OCI-LY1 (cell line): Measurements from ENCODE around the gene AGER.
A peak's percentile ranks its signal among the peaks of the same experiment; 100 is the strongest.

Experiments used
- H2AFZ ChIP-seq: fragments of 200-600 bp; sonication (generic), shearing (Covaris generic); 2 replicates; pipeline ENCODE4 v1.6.0; 2014; ENCODE audit warnings: antibody characterized with exemption, mild to moderate bottlenecking, low read length
- H3F3A ChIP-seq: fragments of 200-600 bp; sonication (generic), shearing (Covaris generic); 2 replicates; pipeline ENCODE4 v1.6.0; 2014; ENCODE audit warnings: mild to moderate bottlenecking, antibody characterized with exemption, low read length, moderate library complexity; ENCODE audit not compliant: insufficient read depth
- H3K27ac ChIP-seq: fragments of 200-600 bp; sonication (generic); 2 replicates; pipeline ENCODE4 v1.5.1; 2014; ENCODE audit warnings: low read length, mixed run types, mild to moderate bottlenecking, low read depth; ENCODE audit not compliant: poor library complexity, severe bottlenecking
- H3K27me3 ChIP-seq: fragments of 200-600 bp; sonication (generic); 2 replicates; pipeline ENCODE4 v1.6.0; 2014; ENCODE audit warnings: antibody characterized with exemption, mild to moderate bottlenecking, low read length, moderate library complexity; ENCODE audit not compliant: insufficient read depth
- H3K36me3 ChIP-seq: fragments of 200-600 bp; sonication (generic); 2 replicates; pipeline ENCODE4 v1.6.1; 2014; ENCODE audit warnings: mild to moderate bottlenecking, antibody characterized with exemption, low read length, moderate library complexity, mixed read lengths; ENCODE audit not compliant: insufficient read depth
- H3K4me1 ChIP-seq: fragments of 200-600 bp; sonication (generic); 2 replicates; pipeline ENCODE4 v1.5.1; 2014; ENCODE audit warnings: mild to moderate bottlenecking, low read length, moderate library complexity; ENCODE audit not compliant: insufficient read depth, severe bottlenecking
- H3K4me2 ChIP-seq: fragments of 200-600 bp; sonication (generic), shearing (Covaris generic); 2 replicates; pipeline ENCODE4 v1.6.1; 2014; ENCODE audit warnings: low read length
- H3K4me3 ChIP-seq: fragments of 200-600 bp; sonication (generic); 2 replicates; pipeline ENCODE4 v1.5.1; 2014; ENCODE audit warnings: low read length, low read depth, mild to moderate bottlenecking, mixed read lengths; ENCODE audit not compliant: poor library complexity, severe bottlenecking
- H3K79me2 ChIP-seq: fragments of 200-600 bp; shearing (Covaris generic); 2 replicates; pipeline ENCODE4 v1.6.1; 2016; ENCODE audit warnings: mixed run types, low read length, mixed read lengths; ENCODE audit not compliant: insufficient read depth
- H3K9ac ChIP-seq: fragments of 200-600 bp; sonication (generic), shearing (Covaris generic); 2 replicates; pipeline ENCODE4 v1.6.1; 2014; ENCODE audit warnings: mild to moderate bottlenecking, low read length, mixed read lengths
- H3K9me2 ChIP-seq: fragments of 200-600 bp; sonication (generic), shearing (Covaris generic); 2 replicates; pipeline ENCODE4 v1.6.1; 2014; ENCODE audit warnings: low read depth, mild to moderate bottlenecking, low read length, mixed read lengths
- H3K9me3 ChIP-seq: fragments of 200-600 bp; shearing (Covaris generic); 2 replicates; pipeline ENCODE4 v1.6.1; 2014; ENCODE audit warnings: low read length, mixed read lengths
- H4K20me1 ChIP-seq: fragments of 200-600 bp; sonication (generic), shearing (Covaris generic); 2 replicates; pipeline ENCODE4 v1.6.0; 2016; ENCODE audit warnings: mild to moderate bottlenecking, low read length; ENCODE audit not compliant: insufficient read depth
- CTCF ChIP-seq: fragments of 200-600 bp; sonication (generic), shearing (Covaris generic); IDR thresholded peaks from 2 replicates; pipeline ENCODE4 v1.5.1; 2017; ENCODE audit warnings: mild to moderate bottlenecking, antibody characterized with exemption, low read length, moderate library complexity, mixed read lengths
- EZH2 ChIP-seq: fragments of 200-600 bp; sonication (generic), shearing (Covaris generic); IDR thresholded peaks from 2 replicates; pipeline ENCODE4 v1.8.0; 2017; ENCODE audit warnings: borderline replicate concordance, mixed run types, mild to moderate bottlenecking, antibody characterized with exemption, low read length, moderate library complexity, mixed read lengths

Gene AGER

GRCh38 chr6:32190054-32190851 is 6.2 kb upstream of the AGER start, which contains the start of gene PBX2:
TSS of gene PBX2 (minus strand) at chr6:32190202. CDS start at chr6:32189915, 287 bp downstream.
- TF ChIP-seq EZH2: no peak
- TF ChIP-seq CTCF: no peak
- H3F3A ChIP-seq: 0 out of 2 replicates have a peak, but pooled peaks cover 3% of the 10 kb centered on the region
- peak within 1 kb of the TSS; percentile 73 for H3K4me3 ChIP-seq
- H3K4me2 ChIP-seq: peak within 1 kb of the TSS; percentile 86
- peak within 1 kb of the TSS; percentile 86 for H3K9ac ChIP-seq
- peaks cover 49% of the 10 kb centered on the region for H3K4me1 ChIP-seq
- no peaks in the 10 kb centered on the region for H3K27me3 ChIP-seq
- H3K27ac ChIP-seq: peak within 1 kb of the TSS; percentile 88
- no peaks in the 10 kb centered on the region for H3K9me2 ChIP-seq
- H4K20me1 ChIP-seq: no peaks in the 10 kb centered on the region
- peaks cover 23% of the 10 kb centered on the region; the same call in 1 of the 2 replicates for H3K36me3 ChIP-seq
- no peak within 1 kb of the TSS for H2AFZ ChIP-seq
- no peaks in the 10 kb centered on the region for H3K9me3 ChIP-seq
- H3K79me2 ChIP-seq: no peaks in the 10 kb centered on the region

GRCh38 chr6:32189742-32190053 is 5.6 kb upstream of the AGER start:
- H3K9me3 ChIP-seq: no peaks in the 10 kb centered on the region
- peaks cover 44% of the 10 kb centered on the region for H3K4me1 ChIP-seq
- TF ChIP-seq EZH2 (no peak), CTCF (no peak)
- H2AFZ ChIP-seq: no peak overlapping the region
- H3K27me3 ChIP-seq: no peaks in the 10 kb centered on the region
- H3K27ac ChIP-seq: peak overlapping the region; percentile 88
- peaks cover 23% of the 10 kb centered on the region; the same call in 1 of the 2 replicates for H3K36me3 ChIP-seq
- peak overlapping the region; percentile 86 for H3K4me2 ChIP-seq
- no peaks in the 10 kb centered on the region for H4K20me1 ChIP-seq
- 0 out of 2 replicates have a peak, but pooled peaks cover 3% of the 10 kb centered on the region for H3F3A ChIP-seq
- H3K9ac ChIP-seq: peak overlapping the region; percentile 86
- H3K4me3 ChIP-seq: peak overlapping the region; percentile 73
- H3K79me2 ChIP-seq: no peaks in the 10 kb centered on the region
- H3K9me2 ChIP-seq: no peaks in the 10 kb centered on the region

DNA sequence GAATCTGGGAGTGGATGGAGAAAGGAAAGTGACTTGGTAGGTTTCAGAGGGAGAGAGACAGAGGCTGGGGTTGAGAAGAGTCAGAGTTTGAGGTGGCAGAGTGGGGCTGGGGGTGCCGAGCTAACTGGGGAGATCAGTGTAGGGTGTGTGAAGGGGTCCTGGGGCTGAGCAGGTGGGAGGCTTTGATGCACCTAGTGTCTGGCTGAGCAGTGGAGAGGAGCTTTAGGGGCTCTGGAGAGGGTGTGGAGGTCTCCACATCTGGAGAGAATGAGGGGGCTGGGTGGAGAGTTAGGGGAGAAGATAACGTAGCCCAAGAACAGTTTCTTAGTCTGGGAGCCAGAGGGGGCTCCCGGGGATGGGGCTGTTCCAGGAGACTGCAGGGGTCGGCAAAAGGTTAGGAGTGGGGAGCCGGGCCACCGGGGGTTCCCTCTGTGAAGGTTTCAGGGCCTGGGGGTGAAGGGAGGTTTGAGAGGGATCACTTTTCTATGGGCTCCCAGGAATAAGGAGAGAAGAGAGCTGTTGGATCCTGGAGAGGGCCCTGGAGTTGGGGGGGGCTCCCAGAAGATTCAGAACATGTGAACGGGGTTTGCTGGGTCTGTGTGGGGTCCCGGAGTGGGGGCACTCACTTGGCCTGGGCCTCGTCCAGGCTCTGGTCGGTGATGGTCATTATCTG is 5.2 kb upstream of the AGER start:
- Histone ChIP-seq H3K9ac (peak overlapping the region; percentile 86), H3K4me3 (peak overlapping the region; percentile 73), H3K36me3 (peaks cover 23% of the 10 kb centered on the region; the same call in 1 of the 2 replicates), H3K79me2 (no peaks in the 10 kb centered on the region), H4K20me1 (no peaks in the 10 kb centered on the region), H3K4me1 (peaks cover 41% of the 10 kb centered on the region), H2AFZ (no peak overlapping the region), H3K27me3 (no peaks in the 10 kb centered on the region), H3K27ac (peak overlapping the region; percentile 88), H3K9me2 (no peaks in the 10 kb centered on the region), H3K4me2 (peak overlapping the region; percentile 86), H3K9me3 (no peaks in the 10 kb centered on the region), H3F3A (0 out of 2 replicates have a peak, but pooled peaks cover 3% of the 10 kb centered on the region)
- TF ChIP-seq EZH2 (no peak), CTCF (no peak)
